Measurements from ENCODE around the gene ITGB7. TPM values are rescaled to one million over a fixed set of nuclear protein-coding genes. Genes with fewer than 3 reads are reported as not detected.

The ITGB7 gene
- polyA plus RNA-seq, 1 donor from 2014 or later = 238 TPM

DNA sequence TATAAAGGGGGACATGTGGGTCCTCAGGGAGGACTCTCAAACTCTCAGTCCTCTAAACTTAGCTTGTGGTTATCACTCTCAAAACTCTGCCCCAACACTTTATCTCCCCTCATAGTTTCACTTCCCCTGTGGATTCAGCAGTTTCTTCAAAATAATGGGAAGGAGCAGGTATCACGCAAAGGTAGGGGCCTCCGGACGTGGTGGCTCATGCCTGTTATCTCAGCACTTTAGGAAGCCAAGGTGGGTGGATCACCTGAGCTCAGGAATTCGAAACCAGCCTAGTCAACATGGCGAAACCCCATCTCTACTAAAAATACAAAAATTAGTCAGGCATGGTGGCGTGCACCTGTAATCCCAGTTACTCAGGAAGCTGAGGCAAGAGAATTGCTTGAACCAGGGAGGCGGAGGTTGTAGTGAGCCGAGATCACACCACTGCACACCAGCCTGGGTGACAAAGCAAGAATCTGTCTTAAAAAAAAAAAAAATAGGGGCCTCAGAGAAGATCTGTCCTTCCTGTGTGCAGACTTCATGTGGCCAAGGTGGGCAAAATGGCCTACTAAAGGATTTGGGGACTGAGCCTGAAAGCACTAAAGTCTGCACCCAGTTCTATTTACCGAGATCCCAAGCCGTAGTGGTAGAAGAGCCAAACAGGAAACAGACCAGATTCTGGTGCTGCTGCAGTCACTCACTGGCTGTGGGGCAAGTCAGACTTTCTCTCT is 6.4 kb downstream of the ITGB7 start:
- Mint-ChIP-seq H3K4me1 (peaks cover 33 to 55% (median 51%) of the 10 kb centered on the region in 3 donors), H3K27ac (peak overlapping the region; percentile 53 to 96 (median 90)), H3K4me3 (peak overlapping the region; percentile 73 to 91 (median 84)), H3K36me3 (peaks cover 19% of the 10 kb centered on the region), H3K27me3 (peaks cover 2% of the 10 kb centered on the region), H3K9me3 (no peaks in the 10 kb centered on the region)

- Mint-ChIP-seq H3K4me3 (peak overlapping the region; percentile 73 to 91 (median 84)), H3K36me3 (peaks cover 17% of the 10 kb centered on the region)
Observed at GRCh38 chr12:53200107-53200457, 7.0 kb downstream of the ITGB7 start.

GRCh38 chr12:53199700-53200099 is 7.4 kb downstream of the ITGB7 start:
- H3K27ac Mint-ChIP-seq = peak overlapping the region; percentile 53 to 96 (median 90)
- H3K27me3 Mint-ChIP-seq = peaks cover 2% of the 10 kb centered on the region
- H3K9me3 Mint-ChIP-seq = no peaks in the 10 kb centered on the region
- peaks cover 33 to 52% (median 46%) of the 10 kb centered on the region in 3 donors for H3K4me1 Mint-ChIP-seq
- peaks cover 16% of the 10 kb centered on the region for H3K36me3 Mint-ChIP-seq
- H3K4me3 Mint-ChIP-seq = peak overlapping the region; percentile 73 to 91 (median 84)

More at GRCh38 chr12:53200107-53200457, 7.0 kb downstream of the ITGB7 start:
- peaks cover 33 to 52% (median 47%) of the 10 kb centered on the region in 3 donors for H3K4me1 Mint-ChIP-seq
- H3K9me3 Mint-ChIP-seq = no peaks in the 10 kb centered on the region
- H3K27ac Mint-ChIP-seq = peak overlapping the region; percentile 53 to 96 (median 90)
- peaks cover 2% of the 10 kb centered on the region for H3K27me3 Mint-ChIP-seq

- peaks cover 33 to 47% (median 40%) of the 10 kb centered on the region in 3 donors for H3K4me1 Mint-ChIP-seq
- H3K36me3 Mint-ChIP-seq = peaks cover 15% of the 10 kb centered on the region
- H3K4me3 Mint-ChIP-seq = peak overlapping the region in 3 of 4 donors; percentile 39 to 90 (median 77)
- H3K9me3 Mint-ChIP-seq = no peaks in the 10 kb centered on the region
- peaks cover 2% of the 10 kb centered on the region for H3K27me3 Mint-ChIP-seq
- peak overlapping the region; percentile 36 to 91 (median 41) for H3K27ac Mint-ChIP-seq
Observed at GRCh38 chr12:53198486-53199110, 8.5 kb downstream of the ITGB7 start.

GRCh38 chr12:53197011-53197640 is 9.9 kb downstream of the ITGB7 start:
- peak overlapping the region in 2 of 3 donors; percentile 8 to 37 for H3K27ac Mint-ChIP-seq
- H3K36me3 Mint-ChIP-seq = peaks cover 15% of the 10 kb centered on the region
- no peaks in the 10 kb centered on the region for H3K9me3 Mint-ChIP-seq
- peaks cover 28 to 41% (median 34%) of the 10 kb centered on the region in 3 donors for H3K4me1 Mint-ChIP-seq
- H3K27me3 Mint-ChIP-seq = peaks cover 2% of the 10 kb centered on the region
- H3K4me3 Mint-ChIP-seq = peak overlapping the region in 1 of 4 donors; percentile 12

- Mint-ChIP-seq H3K27me3 (peaks cover 2% of the 10 kb centered on the region), H3K4me1 (peaks cover 28 to 38% (median 30%) of the 10 kb centered on the region in 3 donors), H3K36me3 (peaks cover 15% of the 10 kb centered on the region), H3K9me3 (no peaks in the 10 kb centered on the region), H3K27ac (peak overlapping the region in 2 of 3 donors; percentile 8 to 37), H3K4me3 (peak overlapping the region in 2 of 4 donors; percentile 28 to 38)
Observed at GRCh38 chr12:53196486-53196885, 10.6 kb downstream of the ITGB7 start.

GRCh38 chr12:53195516-53196420 is 11.3 kb downstream of the ITGB7 start:
- Mint-ChIP-seq H3K4me1 (peaks cover 22 to 32% (median 25%) of the 10 kb centered on the region in 3 donors), H3K4me3 (peak overlapping the region in 2 of 4 donors; percentile 28 to 49), H3K36me3 (peaks cover 10% of the 10 kb centered on the region), H3K27ac (peak overlapping the region in 2 of 3 donors; percentile 29 to 73), H3K9me3 (no peaks in the 10 kb centered on the region), H3K27me3 (peaks cover 2% of the 10 kb centered on the region)

DNA sequence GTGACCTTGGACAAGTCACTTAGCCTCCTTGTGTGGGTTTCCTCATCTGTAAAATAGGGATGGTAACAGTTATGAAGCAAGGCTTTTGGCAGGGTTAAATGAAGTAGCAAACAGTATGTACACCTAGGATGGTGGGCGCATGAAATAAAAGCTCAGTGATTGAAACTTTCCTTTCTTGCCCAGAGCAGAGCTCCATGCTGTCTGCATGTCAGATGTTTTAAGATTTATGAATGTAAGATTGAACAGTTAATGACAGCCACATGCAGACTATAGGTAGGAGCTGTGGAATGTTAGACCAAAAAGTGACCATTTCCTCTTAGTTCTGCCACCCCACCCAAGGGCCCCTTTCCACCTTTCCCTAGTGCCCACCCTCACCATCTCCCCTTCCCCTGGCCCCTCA is 12.1 kb downstream of the ITGB7 start:
- H3K27ac Mint-ChIP-seq = peak overlapping the region; percentile 29 to 73 (median 47)
- no peaks in the 10 kb centered on the region for H3K9me3 Mint-ChIP-seq

GRCh38 chr12:53193985-53194716 is 12.9 kb downstream of the ITGB7 start:
- H3K4me1 Mint-ChIP-seq = peaks cover 13 to 25% (median 18%) of the 10 kb centered on the region in 3 donors

More for the DNA sequence above, 12.1 kb downstream of the ITGB7 start:
- Mint-ChIP-seq H3K4me3 (peak overlapping the region in 2 of 4 donors; percentile 3 to 52), H3K27me3 (peaks cover 2% of the 10 kb centered on the region), H3K36me3 (peaks cover 10% of the 10 kb centered on the region), H3K4me1 (peaks cover 17 to 30% (median 23%) of the 10 kb centered on the region in 3 donors)

GRCh38 chr12:53193040-53193439 is 14.0 kb downstream of the ITGB7 start:
- Mint-ChIP-seq H3K27ac (peak overlapping the region in 1 of 3 donors; percentile 48), H3K27me3 (no peaks in the 10 kb centered on the region), H3K9me3 (no peaks in the 10 kb centered on the region), H3K4me3 (no peak overlapping the region), H3K4me1 (peaks cover 4 to 13% (median 11%) of the 10 kb centered on the region in 3 donors), H3K36me3 (peaks cover 6% of the 10 kb centered on the region)

More at GRCh38 chr12:53193985-53194716, 12.9 kb downstream of the ITGB7 start:
- no peaks in the 10 kb centered on the region for H3K9me3 Mint-ChIP-seq
- H3K4me3 Mint-ChIP-seq = peak overlapping the region in 2 of 4 donors; percentile 3 to 50
- H3K36me3 Mint-ChIP-seq = peaks cover 9% of the 10 kb centered on the region
- H3K27me3 Mint-ChIP-seq = no peaks in the 10 kb centered on the region
- H3K27ac Mint-ChIP-seq = peak overlapping the region; percentile 8 to 65 (median 29)

DNA sequence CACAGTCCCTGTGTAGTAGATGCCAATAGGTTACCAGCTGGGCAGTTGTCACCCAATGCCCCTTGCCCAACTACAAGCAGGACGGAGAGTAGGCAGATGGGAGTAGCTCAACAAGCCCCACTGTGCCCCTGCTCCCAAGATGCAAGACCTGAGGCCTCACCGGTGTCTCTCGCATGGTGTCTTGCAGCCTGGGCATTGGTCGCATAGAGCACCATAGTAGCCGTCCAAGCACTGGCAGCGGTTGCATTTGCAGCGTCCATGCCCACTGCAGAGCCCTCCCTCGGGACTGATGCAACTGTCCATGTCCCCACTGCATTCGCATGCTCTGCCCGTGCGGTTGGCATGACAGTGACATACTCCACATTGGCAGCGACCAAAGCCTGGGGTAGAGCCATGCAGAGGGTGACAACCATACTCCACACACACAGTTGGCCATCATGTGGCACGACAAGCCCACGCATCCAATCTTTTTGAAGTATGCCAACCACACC is 14.5 kb downstream of the ITGB7 start:
- Mint-ChIP-seq H3K27me3 (no peaks in the 10 kb centered on the region), H3K27ac (peak overlapping the region in 2 of 3 donors; percentile 43 to 78), H3K4me1 (peaks cover 6 to 10% (median 10%) of the 10 kb centered on the region in 3 donors), H3K36me3 (peaks cover 6% of the 10 kb centered on the region), H3K4me3 (no peak overlapping the region), H3K9me3 (no peaks in the 10 kb centered on the region)

- no peaks in the 10 kb centered on the region for H3K9me3 Mint-ChIP-seq
- H3K27me3 Mint-ChIP-seq = no peaks in the 10 kb centered on the region
- peaks cover 4% of the 10 kb centered on the region for H3K36me3 Mint-ChIP-seq
- H3K27ac Mint-ChIP-seq = peak overlapping the region in 2 of 3 donors; percentile 43 to 78
- peaks cover 10 to 11% (median 10%) of the 10 kb centered on the region in 3 donors for H3K4me1 Mint-ChIP-seq
- no peak overlapping the region for H3K4me3 Mint-ChIP-seq
Observed at GRCh38 chr12:53191885-53192530, 15.0 kb downstream of the ITGB7 start.
